Left kidney (tissue), 2 donors: ENCODE measurements around the gene ST3GAL3. TPM values are rescaled to one million over a fixed set of nuclear protein-coding genes. Genes with fewer than 3 reads are reported as not detected.

Source experiments
- DNase-seq: peaks from one replicate; pipeline ENCODE4 v3.0.0-alpha.2; 2013
- polyA plus RNA-seq: library from polyadenylated mRNA; unstranded; fragments of 120-200 nt; gene quantifications from one replicate; pipeline ENCODE4 v1.2.1, GENCODE V29; 2013; ENCODE audit not compliant: insufficient read length

The ST3GAL3 gene
- polyA plus RNA-seq, 1 donor, result 25.4 TPM

DNA sequence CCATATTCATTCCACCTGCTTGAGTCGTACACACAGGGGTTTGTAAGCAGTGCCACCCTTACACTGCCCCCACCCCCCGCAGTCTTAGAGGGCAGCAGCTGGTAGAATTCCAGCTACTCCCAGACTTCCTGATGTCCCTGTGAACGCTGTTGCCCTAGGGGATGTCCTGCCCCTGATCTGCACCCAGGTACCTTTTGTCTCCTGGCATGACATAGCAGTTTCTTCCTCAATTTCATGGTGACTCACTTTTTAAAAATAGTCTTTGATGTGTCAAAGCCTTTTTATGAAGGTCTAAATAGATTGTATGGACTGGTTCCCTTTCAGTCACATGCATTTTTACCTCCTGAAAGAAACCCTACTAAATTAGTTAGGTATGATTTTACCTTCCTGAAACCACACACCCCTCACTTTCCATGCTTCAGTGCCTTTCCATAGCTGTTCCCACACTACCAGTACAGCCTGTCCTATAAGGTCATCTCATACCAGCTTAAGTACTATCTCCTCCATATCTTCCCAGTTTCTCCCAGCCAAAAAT, 76.4 kb downstream of the ST3GAL3 start:
- DNase-seq, result no peak

DNA sequence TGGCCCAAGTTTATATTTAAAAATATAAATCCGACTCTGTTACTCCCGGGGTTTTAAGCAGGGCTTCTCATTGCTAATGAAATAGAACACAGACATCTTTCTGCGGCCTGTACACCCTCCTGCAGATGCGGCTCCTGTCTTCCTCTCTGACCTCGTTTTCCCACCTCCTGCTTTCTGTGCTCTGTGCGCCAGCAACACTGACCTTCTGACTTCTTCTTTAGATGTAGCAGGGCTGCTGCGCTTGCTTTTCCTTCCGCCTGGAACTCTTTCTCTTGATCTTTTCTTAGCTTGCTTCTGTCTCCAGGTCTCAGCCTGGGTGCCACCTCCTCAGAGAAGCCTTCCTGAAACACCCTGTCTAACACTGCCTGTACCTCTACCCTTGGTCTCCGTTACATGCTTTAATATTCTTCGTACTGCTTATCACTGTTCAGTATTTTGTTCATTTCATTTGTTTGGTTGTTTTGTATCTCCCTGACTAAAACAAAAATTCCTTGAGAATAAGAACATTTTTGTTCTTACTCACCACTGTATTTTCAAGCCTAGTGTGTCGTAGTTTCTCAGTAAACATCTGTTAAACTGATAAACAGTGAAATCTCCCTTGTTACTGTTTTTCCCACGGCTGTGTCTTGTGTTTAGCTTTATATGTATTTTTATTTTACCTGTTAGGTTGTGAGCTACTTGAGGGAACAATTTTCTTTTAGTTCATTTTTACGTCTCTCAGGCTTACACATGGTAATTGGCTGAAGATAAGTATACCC, 79.0 kb downstream of the ST3GAL3 start:
- no peak for DNase-seq

DNA sequence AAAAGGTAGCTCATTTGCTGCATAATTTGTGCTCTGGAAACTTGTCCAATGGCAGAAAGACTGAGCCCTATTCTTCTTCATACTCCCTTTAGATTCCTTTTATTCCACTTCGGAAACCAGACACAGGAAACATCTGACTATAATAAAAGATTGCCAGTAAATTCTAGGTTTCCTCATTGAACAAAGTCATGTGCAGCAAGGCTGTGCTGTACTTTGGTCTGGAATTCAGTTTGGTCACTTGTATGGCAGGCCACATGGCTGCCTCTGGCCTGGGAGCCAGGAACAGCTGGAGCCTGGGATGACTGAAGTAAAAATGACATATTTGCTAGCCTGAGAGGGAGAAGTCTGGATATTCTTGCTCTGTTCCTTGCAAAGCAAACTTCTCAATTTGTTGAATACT, 79.6 kb downstream of the ST3GAL3 start:
- DNase-seq, result no peak

DNA sequence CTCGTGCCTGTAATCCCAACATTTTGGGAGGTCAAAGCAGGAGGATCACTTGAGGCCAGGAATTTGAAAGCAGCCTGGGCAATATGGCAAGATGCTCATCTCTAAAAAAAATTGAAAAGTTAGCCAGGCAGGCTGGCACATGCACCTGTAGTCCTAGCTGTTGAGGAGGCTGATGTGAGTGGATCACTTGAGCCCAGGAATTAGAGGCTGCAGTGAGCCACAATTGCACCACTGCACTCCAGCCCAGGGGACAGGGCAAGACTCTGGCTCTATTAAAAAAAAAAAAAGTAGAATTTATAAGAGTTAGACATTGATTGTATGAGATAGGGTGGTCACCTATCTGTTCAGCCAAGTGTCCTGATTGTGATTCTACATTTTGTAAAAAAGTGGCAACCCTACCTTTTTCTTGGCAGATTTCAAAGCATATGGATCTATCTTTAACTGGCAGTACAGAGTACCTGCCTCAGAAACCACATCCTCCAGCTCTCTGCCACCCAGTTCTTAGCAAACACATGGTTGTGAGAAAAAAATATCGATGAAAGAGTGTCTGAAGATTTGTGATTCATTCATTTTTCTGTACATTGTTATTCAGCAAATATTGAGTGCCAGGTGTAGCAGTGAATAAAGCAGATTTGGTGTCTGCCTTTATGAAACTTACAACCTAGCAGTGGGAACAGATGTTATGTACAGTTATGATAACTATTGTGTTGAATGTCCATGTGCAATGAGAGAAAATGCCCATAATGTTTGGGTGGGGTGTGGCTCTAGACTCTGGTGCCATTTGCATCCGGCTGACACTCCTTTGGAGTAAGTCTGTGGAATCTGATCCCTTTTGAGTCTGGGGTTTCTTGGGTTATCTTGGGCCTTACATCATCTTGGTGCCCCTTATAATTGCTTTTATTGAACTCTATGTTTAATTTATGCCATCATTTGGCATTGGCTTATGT, 82.5 kb downstream of the ST3GAL3 start:
- no peak for DNase-seq

DNA sequence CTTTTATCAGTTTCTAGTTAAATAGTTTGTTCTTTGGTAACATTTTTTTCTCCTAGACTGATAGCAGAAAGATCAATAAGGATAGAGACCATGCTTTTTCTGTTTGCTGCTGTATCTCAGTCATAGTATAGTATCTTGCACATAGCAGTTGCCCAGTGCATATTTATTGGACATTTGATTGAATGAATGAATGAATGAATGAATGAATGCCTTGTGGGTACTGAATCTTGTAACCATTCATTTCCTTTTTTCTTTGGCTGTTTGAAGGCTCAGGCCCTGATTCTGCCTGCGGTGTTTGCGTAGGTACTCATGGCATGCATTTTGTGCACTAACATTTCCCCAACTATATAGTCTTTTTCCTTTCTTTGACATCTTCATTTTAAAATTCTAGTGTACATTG, 83.9 kb downstream of the ST3GAL3 start:
- DNase-seq, result no peak

DNA sequence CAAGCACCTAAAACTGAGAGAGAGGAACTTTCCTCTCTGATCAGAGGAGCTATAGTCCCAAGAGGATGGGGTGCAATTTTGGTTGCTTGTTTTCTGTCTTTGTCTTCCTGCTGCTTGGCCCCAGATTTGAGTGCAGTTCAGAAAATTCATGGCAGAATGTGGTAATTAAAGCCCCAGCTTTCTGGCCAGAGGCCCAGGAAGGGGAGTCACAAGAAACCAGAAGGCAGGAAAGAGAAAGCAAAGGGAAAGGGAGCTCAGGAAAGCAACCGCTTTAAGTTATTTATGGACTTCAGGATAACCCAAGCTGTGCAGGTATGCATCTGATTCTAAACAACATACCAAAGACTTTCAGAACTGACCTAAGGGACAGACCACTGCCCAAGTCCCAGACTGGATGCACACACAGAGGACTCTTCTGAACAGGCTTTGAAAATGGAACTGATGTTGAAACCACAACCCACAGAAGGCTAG, 88.8 kb downstream of the ST3GAL3 start:
- no peak for DNase-seq

DNA sequence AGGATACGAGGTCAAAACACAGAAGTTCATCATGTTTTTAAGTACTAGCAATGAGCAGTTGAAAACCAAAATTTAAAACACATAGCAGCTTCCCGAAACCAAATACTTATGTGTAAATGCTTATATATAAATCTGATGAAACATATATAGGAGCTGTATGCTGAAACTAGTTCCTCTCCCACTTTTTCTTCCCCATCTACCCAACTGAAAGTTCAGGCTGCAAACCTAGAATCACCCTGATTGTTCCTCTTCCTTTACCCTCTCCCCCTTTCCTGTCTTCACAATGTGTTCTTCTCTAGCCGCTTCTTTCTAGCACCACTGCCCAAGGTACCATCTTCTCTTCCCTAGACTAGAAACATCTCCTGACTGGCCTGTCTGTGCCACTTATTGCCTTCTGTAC, 90.6 kb downstream of the ST3GAL3 start:
- no peak for DNase-seq

DNA sequence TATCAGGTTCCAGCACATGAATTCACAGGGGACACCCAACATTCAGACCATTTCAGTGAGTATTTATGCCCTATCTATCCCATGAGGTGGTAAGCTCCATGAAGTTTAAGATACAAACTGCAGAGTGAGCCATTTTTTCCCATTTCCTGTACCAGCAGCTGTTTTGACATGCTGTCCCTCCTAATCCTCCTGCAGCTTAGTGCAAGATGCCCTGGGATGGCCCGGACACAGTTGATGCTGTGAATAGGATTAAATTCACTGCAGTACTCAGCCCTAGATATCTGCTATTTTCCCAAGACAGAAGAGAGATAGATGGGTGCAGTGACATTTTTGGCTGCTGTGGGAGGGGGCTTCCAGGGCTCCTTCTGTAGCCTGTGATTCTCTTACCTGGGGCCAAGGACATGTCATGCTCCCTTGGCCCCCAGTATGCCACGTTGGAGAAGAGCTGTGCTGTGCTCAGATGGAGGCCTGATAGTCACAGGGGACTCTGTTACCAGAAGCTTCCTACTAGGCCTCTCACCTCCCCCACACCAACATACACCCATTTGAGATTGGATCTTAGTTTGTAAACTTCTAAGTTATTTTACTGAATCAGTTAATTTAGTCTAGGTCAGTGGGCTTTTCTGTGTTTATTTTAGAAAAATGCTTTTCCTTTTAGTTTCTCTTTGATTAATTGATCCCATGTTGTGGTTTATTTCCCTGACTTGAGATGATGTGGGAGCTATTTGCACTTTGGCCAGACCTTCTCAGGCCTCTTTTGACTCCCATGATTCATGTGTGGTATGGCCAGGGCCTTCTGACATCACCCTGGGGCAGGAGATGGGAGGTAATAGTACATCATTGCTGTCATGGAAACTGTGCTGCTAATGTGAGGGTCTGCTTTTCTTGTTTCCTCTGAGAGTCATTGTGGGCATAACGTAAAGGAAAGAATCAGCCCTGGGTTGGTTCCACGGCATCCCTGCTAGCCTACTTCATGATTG, 92.6 kb downstream of the ST3GAL3 start:
- no peak for DNase-seq

DNA sequence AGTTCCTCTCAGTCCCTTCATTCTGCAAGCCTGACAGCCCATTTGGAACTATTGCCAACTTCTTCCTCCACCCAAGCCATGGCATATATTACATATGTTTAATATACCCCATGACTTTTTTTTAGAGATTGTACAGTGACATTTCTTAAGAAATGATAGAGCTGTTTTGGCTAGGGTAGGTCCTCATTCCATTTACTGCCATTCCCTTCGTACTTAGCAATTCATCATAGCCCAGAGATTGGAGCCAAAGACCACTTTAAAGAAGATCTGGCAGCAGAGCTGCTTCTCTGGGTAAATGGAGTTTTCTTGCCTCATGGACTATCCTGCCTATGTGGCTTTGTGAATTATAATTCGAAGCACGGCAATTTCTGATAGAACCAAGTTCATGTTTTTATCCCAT, 93.4 kb downstream of the ST3GAL3 start:
- DNase-seq, result no peak

DNA sequence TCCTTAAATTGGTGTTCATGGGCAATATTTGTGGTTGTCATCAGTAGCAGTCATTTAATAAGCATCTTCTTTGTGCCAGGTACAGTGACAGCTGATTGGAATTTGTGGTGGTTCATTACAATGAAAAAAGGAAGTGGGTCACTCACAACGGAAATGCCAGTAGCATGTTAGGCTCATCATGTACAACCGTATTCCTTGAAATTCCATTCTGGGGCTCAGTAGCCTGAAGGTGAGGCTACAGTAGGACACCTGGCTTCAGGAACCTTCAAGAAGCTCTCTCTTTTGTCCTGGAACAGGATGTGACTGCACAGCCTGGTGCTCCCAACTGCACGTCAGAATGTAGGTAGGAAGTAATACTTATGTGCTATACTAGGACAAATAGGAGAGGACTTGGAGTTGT, 93.9 kb downstream of the ST3GAL3 start:
- no peak for DNase-seq

DNA sequence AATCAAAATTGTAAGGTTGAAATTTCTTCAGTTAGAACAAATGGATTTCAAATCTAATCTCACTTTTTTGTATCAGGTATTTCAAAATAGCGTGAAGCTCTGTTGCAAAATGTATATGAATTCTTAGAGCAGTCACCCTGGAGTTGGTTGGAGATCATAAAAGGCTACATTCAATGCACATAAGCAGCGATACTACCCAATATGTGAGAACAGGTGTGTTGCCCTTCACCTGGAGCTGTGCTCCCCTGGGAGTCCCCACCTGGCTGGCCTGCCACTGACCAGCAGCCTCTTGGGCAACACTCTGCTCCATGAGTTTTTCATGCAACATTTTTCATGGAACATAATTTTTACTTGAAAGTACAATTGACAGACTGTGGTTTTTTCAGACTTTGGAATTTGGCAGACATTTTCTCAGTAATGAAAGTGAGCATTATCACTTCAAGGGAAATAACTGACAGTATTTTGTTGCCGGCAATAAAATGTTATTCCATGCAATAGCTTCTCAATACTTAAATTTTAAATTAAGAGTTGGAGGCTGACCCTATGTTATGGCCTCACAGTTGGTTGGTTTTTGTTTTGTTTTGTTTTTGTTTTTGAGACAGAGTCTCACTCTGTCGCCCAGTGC, 95.1 kb downstream of the ST3GAL3 start:
- DNase-seq, result no peak

DNA sequence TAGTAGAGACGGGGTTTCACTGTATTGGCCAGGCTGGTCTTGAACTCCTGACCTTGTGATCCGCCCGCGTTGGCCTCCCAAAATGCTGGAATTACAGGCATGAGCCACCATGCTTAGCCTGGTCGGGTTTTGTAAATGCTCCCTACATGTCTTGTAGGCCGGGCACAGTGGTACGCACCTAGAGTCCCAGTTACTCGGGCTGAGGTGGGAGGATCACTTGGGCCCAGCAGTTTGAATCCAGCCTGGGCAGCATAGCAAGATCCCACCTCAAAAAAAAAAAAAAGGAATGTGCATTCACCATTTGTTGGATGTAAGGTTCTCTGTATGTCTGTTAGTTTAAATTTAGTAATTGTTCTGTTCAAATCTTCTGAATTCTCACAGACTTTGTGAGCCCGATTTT, 95.8 kb downstream of the ST3GAL3 start:
- DNase-seq, result no peak

DNA sequence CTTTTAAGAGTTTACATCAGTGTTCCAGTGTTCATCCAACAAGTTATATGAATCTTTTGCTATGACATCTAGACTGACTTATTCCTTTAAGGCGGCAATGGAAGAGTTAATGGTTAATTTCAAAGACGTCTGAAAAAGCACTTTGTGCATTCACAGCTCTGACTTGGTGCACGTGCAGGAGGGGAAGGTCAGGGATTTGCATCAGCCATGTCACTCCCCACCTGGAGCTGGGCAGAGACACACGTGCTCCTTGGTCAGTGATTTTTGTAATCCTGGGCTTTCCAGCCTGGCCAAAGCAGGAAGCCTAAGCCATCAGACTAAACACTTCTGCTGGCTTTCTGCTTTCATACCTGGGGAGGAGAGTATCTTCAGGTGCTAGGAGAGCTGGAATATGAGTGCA, 96.3 kb downstream of the ST3GAL3 start:
- no peak for DNase-seq

DNA sequence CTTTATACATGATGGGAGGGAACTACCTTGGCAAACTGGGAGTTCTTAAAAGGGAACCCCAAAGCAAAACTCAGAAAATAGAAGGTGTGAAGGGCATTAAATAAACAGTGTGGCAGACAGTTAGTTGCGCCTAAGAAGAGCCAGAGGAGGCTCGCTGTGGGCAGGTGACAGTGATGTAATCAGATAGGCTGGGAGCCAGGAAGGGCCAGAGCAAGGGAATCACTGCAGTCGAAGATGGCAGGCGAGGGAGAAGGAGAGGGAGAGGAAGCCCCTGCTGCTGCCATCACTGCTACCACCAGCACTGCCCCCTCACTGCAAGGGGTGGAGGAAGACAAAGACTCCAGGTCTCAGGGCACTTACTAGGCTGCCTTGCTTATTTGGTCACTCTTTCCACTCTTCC, 97.2 kb downstream of the ST3GAL3 start:
- DNase-seq, result no peak

DNA sequence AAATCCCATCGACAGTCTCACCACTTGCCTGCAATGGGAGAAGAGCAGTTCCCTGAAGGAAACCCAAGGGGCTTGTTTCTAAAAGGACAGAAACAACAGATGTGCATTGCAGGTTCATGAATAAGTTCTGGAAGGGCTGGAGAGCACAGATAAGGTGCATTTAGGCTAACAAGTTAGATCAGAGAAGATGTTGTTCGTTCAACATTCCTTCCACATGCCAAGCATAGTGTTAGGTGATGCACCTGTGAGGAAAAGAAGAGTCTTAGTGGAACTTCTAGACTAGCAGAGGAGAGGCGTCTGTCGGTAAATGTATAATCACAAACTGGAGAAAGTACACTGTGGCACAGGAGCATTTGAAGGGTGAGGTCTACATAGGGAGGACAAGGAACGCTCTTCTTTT, 98.0 kb downstream of the ST3GAL3 start:
- no peak for DNase-seq

DNA sequence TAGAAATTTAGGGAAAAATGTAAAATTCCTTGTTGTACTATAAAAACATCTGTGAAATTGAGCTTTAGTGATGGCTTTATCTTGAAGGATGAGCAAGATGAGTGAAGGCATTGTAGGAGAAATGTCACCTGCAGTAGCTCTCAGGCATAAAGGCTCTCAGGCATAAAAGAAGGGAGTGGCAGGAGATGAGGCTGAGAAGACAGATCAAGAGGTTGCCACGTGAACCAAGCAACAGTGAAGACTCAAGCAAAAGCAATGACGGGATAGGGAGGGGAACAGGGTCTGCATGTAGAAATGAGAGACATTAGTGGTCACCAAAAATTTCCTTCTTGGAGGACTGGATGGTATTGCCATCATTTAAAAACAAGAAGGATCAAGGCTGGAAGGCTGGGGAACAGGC, 98.8 kb downstream of the ST3GAL3 start:
- no peak for DNase-seq

DNA sequence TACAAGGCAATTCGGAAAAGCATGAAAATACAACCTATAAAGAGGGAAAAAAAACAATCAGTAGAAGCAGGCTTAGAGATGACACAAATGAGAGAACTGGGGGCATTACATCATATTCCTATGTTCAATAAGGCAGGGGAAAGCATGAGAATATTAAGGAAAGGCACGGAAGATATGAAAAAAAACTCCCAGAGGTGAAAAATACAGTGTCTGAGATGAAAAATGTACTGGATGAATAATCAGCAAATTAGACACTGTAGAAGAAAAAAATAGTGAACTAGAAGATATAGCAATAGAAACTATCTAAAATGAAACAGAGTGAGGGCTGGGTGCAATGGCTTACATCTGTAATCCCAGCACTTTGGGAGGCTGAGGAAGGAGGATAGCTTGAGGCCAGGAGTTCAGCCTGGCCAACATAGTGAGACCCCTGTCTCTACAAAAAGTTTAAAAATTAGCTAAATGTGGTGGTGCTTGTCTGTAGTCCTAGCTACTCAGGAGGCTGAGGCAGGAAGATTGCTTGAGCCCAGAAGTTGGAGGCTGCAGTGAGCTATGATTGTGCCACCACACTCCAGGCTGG, 101.8 kb downstream of the ST3GAL3 start:
- no peak for DNase-seq

DNA sequence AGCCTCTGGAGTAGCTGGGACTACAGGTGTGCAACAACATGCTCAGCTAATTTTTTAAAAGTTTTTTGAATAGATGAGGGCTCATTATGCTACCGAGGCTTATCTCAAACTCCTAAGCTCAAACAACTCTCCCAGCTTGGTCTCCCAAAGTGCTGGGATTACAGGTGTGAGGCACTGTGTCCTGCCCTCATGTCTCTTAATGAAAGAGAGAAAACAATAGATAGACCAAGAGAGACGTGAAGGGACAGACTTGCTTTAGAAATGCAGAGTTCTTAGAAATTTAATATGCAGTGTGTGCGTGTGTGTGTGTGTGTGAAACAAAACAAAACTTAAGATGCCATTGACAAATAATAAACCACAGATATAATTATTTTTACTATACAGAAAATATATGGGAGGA, 105.2 kb downstream of the ST3GAL3 start:
- DNase-seq, result no peak

DNA sequence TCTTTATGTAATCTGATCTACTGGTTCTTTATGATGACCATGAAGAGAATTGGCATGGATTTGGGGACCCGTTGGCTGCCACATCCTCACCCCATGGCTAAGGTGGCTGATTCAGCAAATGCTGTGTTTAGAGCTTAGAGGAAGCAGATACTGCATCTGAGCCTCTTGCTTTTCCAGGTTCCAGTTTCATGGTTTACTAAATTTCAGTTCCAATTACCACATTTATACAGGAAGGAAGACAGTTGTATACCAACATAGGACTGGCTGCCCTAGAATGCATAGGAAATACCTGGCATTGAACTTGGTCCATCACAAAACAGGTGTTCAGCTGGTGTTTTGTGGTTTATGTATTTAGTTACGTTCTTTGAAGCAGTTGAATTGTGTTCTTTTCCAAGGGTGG, 107.1 kb downstream of the ST3GAL3 start:
- no peak for DNase-seq

DNA sequence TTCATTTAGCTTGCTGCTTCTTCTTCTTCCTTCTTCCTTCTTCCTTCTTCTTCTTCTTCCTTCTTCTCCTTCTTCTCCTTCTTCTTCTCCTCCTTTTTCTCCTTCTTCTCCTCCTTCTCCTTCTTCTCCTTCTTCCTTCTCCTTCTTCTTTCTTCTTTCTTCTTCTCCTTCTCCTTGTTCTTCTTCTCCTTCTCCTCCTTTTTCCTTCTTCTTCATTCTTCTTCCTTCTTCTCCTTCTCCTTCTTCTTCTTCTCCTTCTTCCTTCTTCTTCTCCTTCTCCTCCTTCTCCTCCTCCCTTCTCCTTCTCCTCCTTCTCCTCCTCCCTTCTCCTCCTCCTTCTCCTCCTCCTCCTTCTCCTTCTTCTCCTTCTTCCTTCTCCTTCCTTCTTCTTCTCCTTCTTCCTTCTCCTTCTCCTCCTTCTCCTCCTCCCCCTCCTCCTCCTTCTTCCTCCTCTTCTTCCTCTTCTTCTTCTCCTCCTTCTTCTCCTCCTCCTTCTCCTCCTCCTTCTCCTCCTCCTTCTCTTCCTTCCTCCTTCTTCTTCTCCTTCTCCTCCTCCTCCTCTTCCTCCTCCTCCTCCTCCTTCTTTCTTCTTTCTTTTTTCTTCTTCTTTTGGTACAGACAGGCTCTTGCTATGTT, 110.1 kb downstream of the ST3GAL3 start:
- DNase-seq, result no peak
